CD14-positive monocyte (primary cell): ENCODE measurements around the gene TJP3. TPM values are rescaled to one million over a fixed set of nuclear protein-coding genes. Genes with fewer than 3 reads are reported as not detected.

Experiments
- DNase-seq, 3 donors: peaks; one replicate each; pipeline ENCODE4 v3.0.0-alpha.2; 2011 to 2022
- H2AFZ ChIP-seq: 2 replicates; pipeline ENCODE4 v1.6.0; 2012; ENCODE audit warnings: mild to moderate bottlenecking, low read depth, low read length, inconsistent platforms; ENCODE audit not compliant: insufficient read depth, poor library complexity, severe bottlenecking
- H3K27ac ChIP-seq, 2 donors: 1 replicate in 1 of 2; 2 replicates in 1 of 2; pipeline ENCODE4 v1.5.1; 2012 to 2013; ENCODE audit warnings: low read length in 2 of 2, control low read depth in 1 of 2, inconsistent platforms in 1 of 2, low read depth in 1 of 2, mild to moderate bottlenecking in 1 of 2
- H3K27me3 ChIP-seq, 2 donors: one replicate each; pipeline versions ENCODE4 v1.6.0 to v1.6.1; 2011 to 2013; ENCODE audit warnings: low read length in 2 of 2; ENCODE audit not compliant: control insufficient read depth in 2 of 2, insufficient read depth in 2 of 2
- H3K36me3 ChIP-seq, 2 donors: replicated peaks in 1 of 2; 1 replicate in 1 of 2; 2 replicates in 1 of 2; pipeline versions ENCODE4 v1.5.1 to v1.6.1; 2012 to 2013; ENCODE audit warnings: low read length in 2 of 2, control low read depth in 1 of 2, inconsistent platforms in 1 of 2, mild to moderate bottlenecking in 1 of 2; ENCODE audit not compliant: insufficient read depth in 2 of 2, control insufficient read depth in 1 of 2
- H3K4me1 ChIP-seq, 2 donors: 1 replicate in 1 of 2; 2 replicates in 1 of 2; pipeline versions ENCODE4 v1.5.1 to v1.6.1; 2012 to 2013; ENCODE audit warnings: low read length in 2 of 2, control low read depth in 1 of 2, inconsistent platforms in 1 of 2, mild to moderate bottlenecking in 1 of 2, moderate library complexity in 1 of 2; ENCODE audit not compliant: insufficient read depth in 2 of 2, control insufficient read depth in 1 of 2
- H3K4me2 ChIP-seq: replicated peaks from 2 replicates; pipeline ENCODE3; 2012; ENCODE audit warnings: low read length, moderate library complexity, mild to moderate bottlenecking; ENCODE audit not compliant: poor library complexity, severe bottlenecking; ENCODE audit errors: extremely low read depth
- H3K4me3 ChIP-seq, 3 experiments: fragments of 200-600 bp in 1 of 3; sonication (generic) in 1 of 3; replicated peaks in 1 of 3; 1 replicate in 2 of 3; 2 replicates in 1 of 3; pipeline ENCODE4 v1.5.1; 2011 to 2013; ENCODE audit warnings: low read length in 3 of 3, mild to moderate bottlenecking in 3 of 3, control low read depth in 2 of 3, low read depth in 2 of 3, inconsistent platforms in 1 of 3, moderate library complexity in 1 of 3
- H3K79me2 ChIP-seq: 2 replicates; pipeline ENCODE4 v1.6.0; 2012; ENCODE audit warnings: mild to moderate bottlenecking, control low read depth, inconsistent platforms, low read length, moderate library complexity; ENCODE audit not compliant: insufficient read depth
- H3K9ac ChIP-seq: 2 replicates; pipeline ENCODE4 v1.6.0; 2017; ENCODE audit warnings: low read length, mild to moderate bottlenecking; ENCODE audit not compliant: insufficient read depth, poor library complexity, severe bottlenecking
- H3K9me3 ChIP-seq, 2 donors: replicated peaks in 1 of 2; 1 replicate in 1 of 2; 2 replicates in 1 of 2; pipeline versions ENCODE4 v1.5.1 to v1.6.1; 2012 to 2013; ENCODE audit warnings: low read length in 2 of 2, control low read depth in 1 of 2; ENCODE audit not compliant: control insufficient read depth in 1 of 2, insufficient read depth in 1 of 2
- H4K20me1 ChIP-seq: 2 replicates; pipeline ENCODE4 v1.6.0; 2012; ENCODE audit warnings: mild to moderate bottlenecking, low read length, control low read depth, moderate library complexity; ENCODE audit not compliant: insufficient read depth
- H3K27ac Mint-ChIP-seq, 7 donors: one replicate each; pipeline ENCODE4 v1.8.0; 2020; ENCODE audit warnings: mild to moderate bottlenecking in 7 of 7, mixed read lengths in 7 of 7, moderate library complexity in 6 of 7, inconsistent platforms in 2 of 7
- H3K27me3 Mint-ChIP-seq, 3 donors: one replicate each; pipeline ENCODE4 v1.8.0; 2021 to 2022; ENCODE audit warnings: low read depth in 3 of 3, mild to moderate bottlenecking in 3 of 3, mixed read lengths in 3 of 3, moderate library complexity in 3 of 3, inconsistent platforms in 1 of 3
- H3K36me3 Mint-ChIP-seq, 2 donors: one replicate each; pipeline ENCODE4 v1.8.0; 2020; ENCODE audit warnings: mixed read lengths in 2 of 2, inconsistent platforms in 1 of 2, mild to moderate bottlenecking in 1 of 2
- H3K4me1 Mint-ChIP-seq: one replicate; pipeline ENCODE4 v1.8.0; 2020; ENCODE audit warnings: mild to moderate bottlenecking, mixed read lengths
- H3K4me3 Mint-ChIP-seq, 2 donors: one replicate each; pipeline ENCODE4 v1.8.0; 2020; ENCODE audit warnings: mild to moderate bottlenecking in 2 of 2, mixed read lengths in 2 of 2, moderate library complexity in 1 of 2
- H3K9me3 Mint-ChIP-seq, 7 donors: one replicate each; pipeline ENCODE4 v1.8.0; 2020 to 2022; ENCODE audit warnings: mixed read lengths in 7 of 7, mild to moderate bottlenecking in 6 of 7, moderate library complexity in 6 of 7, inconsistent platforms in 2 of 7
- CTCF ChIP-seq: fragments of 200-600 bp; IDR thresholded peaks from one replicate; pipeline ENCODE4 v1.8.0; 2022; ENCODE audit warnings: antibody characterized with exemption, mild to moderate bottlenecking
- WGBS: methylation state at CpG from one replicate; pipeline ENCODE4 v1.1.5; 2013; ENCODE audit warnings: missing lambda C conversion rate; ENCODE audit not compliant: insufficient coverage; 5-methylcytosine and 5-hydroxymethylcytosine counted together
- intact Hi-C, 2 donors: fragments of 100-400 bp; cut with micrococcal nuclease; formaldehyde crosslinking; loops; one replicate each; pipeline versions ENCODE4 v1.15.0 to v1.15.1; 2023
- polyA plus RNA-seq, 3 donors: library from polyadenylated mRNA; depleted of rRNA in 1 of 3; unstranded in 2 of 3; stranded (reverse) in 1 of 3; fragments of 300-500 nt in 2 of 3; fragments of >200 nt in 1 of 3; fragmentation: Illumina TruSeq in 2 of 3; gene quantifications; 1 replicate in 2 of 3; 2 replicates in 1 of 3; pipeline ENCODE4 v1.2.3, GENCODE V29; 2012 to 2021

Gene TJP3
- polyA plus RNA-seq, 3 donors = 0.01 TPM; not detected in 2

DNA sequence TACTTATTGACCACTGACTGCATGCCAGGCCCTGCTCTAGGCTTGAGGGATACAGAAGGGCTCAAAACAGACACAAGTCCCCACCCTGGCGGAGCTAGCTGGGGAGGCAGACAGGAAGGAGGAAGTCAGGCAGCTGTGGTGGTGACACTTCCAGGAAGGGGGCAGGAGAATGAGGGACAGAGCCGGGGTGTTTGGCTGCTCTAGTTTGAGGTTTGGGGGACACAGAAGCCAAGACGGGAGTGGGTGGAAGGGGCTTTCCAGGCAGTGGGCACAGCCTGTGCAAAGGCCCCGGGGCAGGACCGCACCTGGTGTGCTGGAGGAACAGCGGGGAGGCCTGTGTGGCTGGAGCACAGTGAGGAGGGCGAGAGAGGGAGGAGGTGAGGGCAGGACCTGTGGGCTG lies 58.3 kb downstream of the TJP3 start:
- WGBS = 81% methylated on average over 6 of the region's 7 CpGs
- Histone ChIP-seq H3K4me2 (no peak overlapping the region), H3K9ac (no peak overlapping the region), H3K9me3 (no peaks in the 10 kb centered on the region), H4K20me1 (peaks cover 13% of the 10 kb centered on the region), H3K36me3 (peaks cover 40 to 46% of the 10 kb centered on the region in 2 donors), H3K4me3 (no peak overlapping the region), H2AFZ (no peak overlapping the region), H3K4me1 (peaks cover 13 to 15% of the 10 kb centered on the region in 2 donors), H3K79me2 (peaks cover 4% of the 10 kb centered on the region), H3K27ac (no peak overlapping the region), H3K27me3 (no peaks in the 10 kb centered on the region)
- peaks cover 0 to 6% (median 0%) of the 10 kb centered on the region in 3 donors for H3K27me3 Mint-ChIP-seq
- peaks cover 17 to 51% of the 10 kb centered on the region in 2 donors for H3K36me3 Mint-ChIP-seq
- peaks cover 0 to 3% (median 0%) of the 10 kb centered on the region in 7 donors for H3K9me3 Mint-ChIP-seq
- TF ChIP-seq CTCF = no peak
- no peak overlapping the region for H3K4me3 Mint-ChIP-seq
- intact Hi-C loops = no loop called here
- DNase-seq = no peak
- peak overlapping the region in 3 of 7 donors; percentile 66 to 77 (median 68) for H3K27ac Mint-ChIP-seq
- H3K4me1 Mint-ChIP-seq = peaks cover 12% of the 10 kb centered on the region

DNA sequence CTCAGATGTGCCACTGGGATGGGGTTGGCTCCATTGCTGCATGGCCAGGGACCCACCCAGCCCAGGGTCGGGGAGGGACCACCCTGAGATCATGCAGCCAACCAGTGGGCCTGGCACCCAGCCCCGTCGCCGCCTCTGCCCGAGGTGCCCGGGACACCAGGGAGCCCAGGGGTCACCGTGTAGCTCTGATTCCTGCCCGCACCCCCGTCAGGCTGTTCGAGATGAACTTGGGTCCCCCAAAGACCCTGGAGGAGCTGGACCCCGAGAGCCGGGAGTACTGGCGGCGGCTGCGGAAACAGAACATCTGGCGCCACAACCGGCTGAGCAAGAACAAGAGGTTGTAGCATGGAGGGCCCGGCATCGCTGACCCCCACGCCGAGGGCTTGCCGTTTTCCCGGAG lies 58.9 kb downstream of the TJP3 start:
- Histone ChIP-seq H3K4me2 (no peak overlapping the region), H3K9ac (no peak overlapping the region), H3K36me3 (peaks cover 40 to 46% of the 10 kb centered on the region in 2 donors), H3K4me3 (no peak overlapping the region), H3K27me3 (no peaks in the 10 kb centered on the region), H3K9me3 (no peaks in the 10 kb centered on the region), H3K27ac (no peak overlapping the region), H3K79me2 (peaks cover 4% of the 10 kb centered on the region), H2AFZ (no peak overlapping the region), H4K20me1 (peaks cover 13% of the 10 kb centered on the region), H3K4me1 (peaks cover 8 to 10% of the 10 kb centered on the region in 2 donors)
- no peak for DNase-seq
- Mint-ChIP-seq H3K9me3 (peaks cover 0 to 3% (median 0%) of the 10 kb centered on the region in 7 donors), H3K36me3 (peaks cover 17 to 51% of the 10 kb centered on the region in 2 donors), H3K4me1 (peaks cover 7% of the 10 kb centered on the region), H3K27me3 (peaks cover 0 to 3% (median 0%) of the 10 kb centered on the region in 3 donors), H3K4me3 (no peak overlapping the region), H3K27ac (peak overlapping the region in 2 of 7 donors; percentile 56 to 77)
- intact Hi-C loops = no loop called here
- TF ChIP-seq CTCF = no peak
- whole genome bisulfite sequencing = 94% methylated on average over 23 of the region's 23 CpGs
